ENCODE data around the gene HUNK.

The HUNK gene

GRCh38 chr21:32044205-32045180 is 171.7 kb downstream of the HUNK start:
- no peak for DNase-seq (ENCODE audit: low spot score)

GRCh38 chr21:32046191-32046590 is 173.4 kb downstream of the HUNK start:
- DNase-seq (ENCODE audit: low spot score), result no peak

GRCh38 chr21:32048353-32048752 is 175.5 kb downstream of the HUNK start:
- DNase-seq (ENCODE audit: low spot score), result no peak

All from SK-N-DZ (cell line).